Mesenchymal stem cell (in vitro differentiated cells and primary cell): ENCODE results near the gene SEMA4D.
"Not testable (repeated sequence)": the region's sequence is repeated elsewhere in the genome, so short reads cannot be mapped to it uniquely, and the experiment has no call there.

ENCODE experiments used
- DNase-seq: peaks from one replicate; pipeline ENCODE4 v3.0.0-alpha.2; 2013
- H2AFZ ChIP-seq: one replicate; pipeline ENCODE4 v1.6.1; 2013; ENCODE audit warnings: low read depth, mild to moderate bottlenecking, control low read depth, inconsistent platforms, low read length, moderate library complexity
- H2AK5ac ChIP-seq: 2 replicates; pipeline ENCODE4 v1.6.1; 2013; ENCODE audit warnings: low read length, moderate library complexity, mild to moderate bottlenecking, inconsistent platforms; ENCODE audit not compliant: severe bottlenecking
- H2BK120ac ChIP-seq: one replicate; pipeline ENCODE4 v1.6.1; 2013; ENCODE audit warnings: low read depth, mild to moderate bottlenecking, inconsistent platforms, low read length, moderate library complexity
- H2BK12ac ChIP-seq, 2 experiments: one replicate each; pipeline ENCODE4 v1.6.1; 2013; ENCODE audit warnings: inconsistent platforms in 2 of 2, low read length in 2 of 2, mild to moderate bottlenecking in 2 of 2, moderate library complexity in 2 of 2, control low read depth in 1 of 2
- H2BK15ac ChIP-seq: one replicate; pipeline ENCODE4 v1.6.1; 2013; ENCODE audit warnings: mild to moderate bottlenecking, low read depth, inconsistent platforms; ENCODE audit not compliant: poor library complexity, severe bottlenecking
- H2BK5ac ChIP-seq: 2 replicates; pipeline ENCODE4 v1.6.1; 2013; ENCODE audit warnings: low read depth, mild to moderate bottlenecking, low read length, control low read depth, inconsistent platforms; ENCODE audit not compliant: poor library complexity, severe bottlenecking
- H3K14ac ChIP-seq, 2 experiments: one replicate each; pipeline ENCODE4 v1.6.1; 2013; ENCODE audit warnings: inconsistent platforms in 2 of 2, low read length in 2 of 2, control low read depth in 1 of 2, mild to moderate bottlenecking in 1 of 2, moderate library complexity in 1 of 2
- H3K18ac ChIP-seq, 2 experiments: one replicate each; pipeline ENCODE4 v1.6.1; 2013; ENCODE audit warnings: inconsistent platforms in 2 of 2, low read length in 2 of 2, control low read depth in 1 of 2, low read depth in 1 of 2, mild to moderate bottlenecking in 1 of 2
- H3K23ac ChIP-seq, 2 experiments: one replicate each; pipeline ENCODE4 v1.6.1; 2013; ENCODE audit warnings: inconsistent platforms in 2 of 2, low read length in 2 of 2, mild to moderate bottlenecking in 2 of 2, moderate library complexity in 2 of 2, control low read depth in 1 of 2
- H3K27ac ChIP-seq: 2 replicates; pipeline ENCODE4 v1.5.1; 2013; ENCODE audit warnings: mild to moderate bottlenecking, moderate library complexity, low read length, control low read depth, inconsistent platforms; ENCODE audit not compliant: poor library complexity, severe bottlenecking
- H3K27me3 ChIP-seq, 2 experiments: 2 replicates each; pipeline versions ENCODE4 v1.6.1 to v1.7.0; 2013; ENCODE audit warnings: low read length in 2 of 2, mild to moderate bottlenecking in 2 of 2, moderate library complexity in 2 of 2, control low read depth in 1 of 2, inconsistent platforms in 1 of 2; ENCODE audit not compliant: control insufficient read depth in 1 of 2, insufficient read depth in 1 of 2
- H3K36me3 ChIP-seq, 2 experiments: 2 replicates each; pipeline versions ENCODE4 v1.6.1 to v1.7.0; 2013; ENCODE audit warnings: low read length in 2 of 2, control low read depth in 1 of 2, inconsistent platforms in 1 of 2, low read depth in 1 of 2, mild to moderate bottlenecking in 1 of 2; ENCODE audit not compliant: insufficient read depth in 2 of 2, control insufficient read depth in 1 of 2
- H3K4ac ChIP-seq, 2 experiments: one replicate each; pipeline ENCODE4 v1.6.1; 2013; ENCODE audit warnings: inconsistent platforms in 2 of 2, low read length in 2 of 2, mild to moderate bottlenecking in 2 of 2, moderate library complexity in 2 of 2, control low read depth in 1 of 2, low read depth in 1 of 2
- H3K4me1 ChIP-seq: 2 replicates; pipeline ENCODE4 v1.6.1; 2013; ENCODE audit warnings: low read depth, low read length, control low read depth; ENCODE audit not compliant: control insufficient read depth, insufficient read depth
- H3K4me2 ChIP-seq: 2 replicates; pipeline ENCODE4 v1.6.1; 2013; ENCODE audit warnings: low read length, mild to moderate bottlenecking, inconsistent platforms; ENCODE audit not compliant: poor library complexity, severe bottlenecking
- H3K4me3 ChIP-seq, 2 experiments: 2 replicates each; pipeline versions ENCODE4 v1.5.1 to v1.7.0; 2013; ENCODE audit warnings: low read length in 2 of 2, mild to moderate bottlenecking in 2 of 2, control low read depth in 1 of 2, low read depth in 1 of 2; ENCODE audit not compliant: insufficient read depth in 1 of 2
- H3K79me1 ChIP-seq: replicated peaks from 2 replicates; pipeline ENCODE4 v1.6.1; 2013; ENCODE audit warnings: mild to moderate bottlenecking, control low read depth, low read length, inconsistent platforms; ENCODE audit not compliant: poor library complexity, severe bottlenecking
- H3K9ac ChIP-seq: 2 replicates; pipeline ENCODE4 v1.7.0; 2013; ENCODE audit warnings: mild to moderate bottlenecking, low read length, moderate library complexity
- H3K9me3 ChIP-seq: 2 replicates; pipeline ENCODE4 v1.7.0; 2013; ENCODE audit warnings: mild to moderate bottlenecking, low read length; ENCODE audit not compliant: control insufficient read depth
- H4K8ac ChIP-seq: one replicate; pipeline ENCODE4 v1.6.1; 2013; ENCODE audit warnings: inconsistent platforms, mild to moderate bottlenecking, low read length, moderate library complexity
- H4K91ac ChIP-seq: one replicate; pipeline ENCODE4 v1.6.1; 2013; ENCODE audit warnings: mild to moderate bottlenecking, low read length, inconsistent platforms
- WGBS: methylation state at CpG from one replicate; pipeline ENCODE4 v1.1.7; 2013; ENCODE audit warnings: mixed read lengths; 5-methylcytosine and 5-hydroxymethylcytosine counted together

The SEMA4D gene

GRCh38 chr9:89345476-89345875 is 152.4 kb downstream of the SEMA4D start:
- peaks cover 22% of the 10 kb centered on the region for H3K79me1 ChIP-seq
- no peak overlapping the region for H2BK15ac ChIP-seq
- H2BK120ac ChIP-seq = no peak overlapping the region
- H3K4me1 ChIP-seq = no peaks in the 10 kb centered on the region
- H4K91ac ChIP-seq = no peak overlapping the region
- no peaks in the 10 kb centered on the region for H3K9me3 ChIP-seq
- H3K18ac ChIP-seq = no peak overlapping the region
- 93% methylated on average over 5 of the region's 5 CpGs for WGBS
- no peak overlapping the region for H2BK5ac ChIP-seq
- no peak overlapping the region for H2AFZ ChIP-seq
- no peak overlapping the region for H3K4me3 ChIP-seq
- no peak overlapping the region for H3K14ac ChIP-seq
- H3K23ac ChIP-seq = no peak overlapping the region
- H3K9ac ChIP-seq = no peak overlapping the region
- no peak overlapping the region for H3K4me2 ChIP-seq
- H3K36me3 ChIP-seq = peaks cover 53 to 98% of the 10 kb centered on the region in 2 experiments
- no peak overlapping the region for H4K8ac ChIP-seq
- H2AK5ac ChIP-seq = no peak overlapping the region
- H3K27me3 ChIP-seq = no peaks in the 10 kb centered on the region
- H2BK12ac ChIP-seq = no peak overlapping the region
- H3K27ac ChIP-seq = no peak overlapping the region
- H3K4ac ChIP-seq = no peak overlapping the region
- DNase-seq = no peak

GRCh38 chr9:89343812-89344211 is 154.1 kb downstream of the SEMA4D start:
- H3K4me3 ChIP-seq = not testable (repeated sequence)

DNA sequence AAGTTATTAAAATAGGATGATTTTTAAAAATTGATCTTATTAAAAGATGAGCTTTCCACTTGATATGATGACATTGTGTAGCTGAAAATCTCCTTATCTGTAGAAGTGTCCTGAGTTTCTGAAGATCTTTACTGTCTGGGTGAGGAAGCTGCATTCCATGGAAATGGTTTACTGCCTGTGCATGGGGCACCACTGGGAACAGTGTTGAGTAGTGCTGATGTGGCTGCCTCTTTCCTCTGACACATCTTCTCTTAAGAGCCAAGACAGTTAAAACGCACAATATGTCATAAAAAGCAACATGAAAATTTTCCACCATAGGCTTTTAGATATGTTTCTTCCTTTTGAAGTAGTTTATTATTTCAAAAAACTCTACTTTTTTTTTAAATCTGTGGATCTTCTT is 155.0 kb downstream of the SEMA4D start:
- Histone ChIP-seq H3K9ac (peak overlapping the region; percentile 12), H3K23ac (no peak overlapping the region), H2BK12ac (no peak overlapping the region), H2BK120ac (no peak overlapping the region), H2BK5ac (no peak overlapping the region), H3K27me3 (no peaks in the 10 kb centered on the region), H3K14ac (no peak overlapping the region), H3K4me3 (no peak overlapping the region), H2BK15ac (no peak overlapping the region), H4K8ac (no peak overlapping the region), H3K4me1 (no peaks in the 10 kb centered on the region), H4K91ac (no peak overlapping the region), H3K4ac (no peak overlapping the region), H2AFZ (no peak overlapping the region), H3K27ac (no peak overlapping the region), H3K9me3 (no peaks in the 10 kb centered on the region), H3K79me1 (peaks cover 11% of the 10 kb centered on the region), H3K4me2 (no peak overlapping the region), H2AK5ac (no peak overlapping the region), H3K18ac (no peak overlapping the region), H3K36me3 (peaks cover 37 to 98% of the 10 kb centered on the region in 2 experiments)
- peak; percentile 14 for DNase-seq
- no CpG with 5 or more reads among the region's 1 CpG for WGBS

More at GRCh38 chr9:89343812-89344211, 154.1 kb downstream of the SEMA4D start:
- H3K4me2 ChIP-seq, H2BK5ac ChIP-seq, H2BK12ac ChIP-seq, H3K4me1 ChIP-seq, H4K91ac ChIP-seq, H3K9me3 ChIP-seq, H2AK5ac ChIP-seq, H3K27ac ChIP-seq, H3K14ac ChIP-seq, H3K23ac ChIP-seq, H3K9ac ChIP-seq, DNase-seq, H3K27me3 ChIP-seq, H4K8ac ChIP-seq, H2BK15ac ChIP-seq, H2BK120ac ChIP-seq, H2AFZ ChIP-seq, H3K4ac ChIP-seq, H3K18ac ChIP-seq: not testable (repeated sequence)
- Histone ChIP-seq H3K36me3 (peaks cover 44 to 98% of the 10 kb centered on the region in 2 experiments), H3K79me1 (peaks cover 18% of the 10 kb centered on the region)
- WGBS = 97% methylated on average over 7 of the region's 7 CpGs

DNA sequence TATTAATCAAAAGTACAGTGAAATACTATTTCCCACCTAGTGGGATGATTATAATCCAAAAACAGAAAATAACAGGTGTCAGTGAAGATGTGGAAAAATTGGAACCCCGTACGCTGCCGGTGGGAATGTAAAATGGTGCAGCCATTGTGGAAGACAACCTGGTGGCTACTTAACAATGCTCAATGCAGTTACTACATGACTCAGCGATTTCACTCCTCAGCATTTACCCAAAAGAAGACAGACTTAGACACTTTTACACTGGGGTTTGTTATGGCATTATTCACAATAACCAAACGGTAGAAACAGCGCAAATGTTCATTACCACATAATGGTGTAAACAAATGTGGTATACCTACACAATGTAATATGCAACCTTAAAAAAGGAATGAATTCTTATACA is 155.7 kb downstream of the SEMA4D start:
- WGBS = 92% methylated on average over 4 of the region's 6 CpGs
- Histone ChIP-seq H3K36me3 (peaks cover 34 to 99% of the 10 kb centered on the region in 2 experiments), H3K27me3 (no peaks in the 10 kb centered on the region), H3K4me1 (no peaks in the 10 kb centered on the region), H3K4ac (no peak overlapping the region), H2BK12ac (no peak overlapping the region), H3K4me3 (no peak overlapping the region), H2BK15ac (no peak overlapping the region), H4K91ac (no peak overlapping the region), H2BK120ac (no peak overlapping the region), H3K4me2 (no peak overlapping the region), H3K9ac (no peak overlapping the region), H3K14ac (no peak overlapping the region), H2AK5ac (no peak overlapping the region), H2AFZ (no peak overlapping the region), H2BK5ac (no peak overlapping the region), H3K79me1 (peaks cover 14% of the 10 kb centered on the region), H3K9me3 (no peaks in the 10 kb centered on the region), H3K27ac (no peak overlapping the region), H3K18ac (no peak overlapping the region), H3K23ac (no peak overlapping the region), H4K8ac (no peak overlapping the region)
- no peak for DNase-seq
